NCI-H1436 treated with DMSO at 0.1 percent for 48 hours (cell line): ENCODE measurements around the gene RAB4A.

ENCODE experiments used
- DNase-seq: peaks from one replicate; lab custom pipeline; 2025; lab: John Stamatoyannopoulos, UW

RAB4A gene

DNA sequence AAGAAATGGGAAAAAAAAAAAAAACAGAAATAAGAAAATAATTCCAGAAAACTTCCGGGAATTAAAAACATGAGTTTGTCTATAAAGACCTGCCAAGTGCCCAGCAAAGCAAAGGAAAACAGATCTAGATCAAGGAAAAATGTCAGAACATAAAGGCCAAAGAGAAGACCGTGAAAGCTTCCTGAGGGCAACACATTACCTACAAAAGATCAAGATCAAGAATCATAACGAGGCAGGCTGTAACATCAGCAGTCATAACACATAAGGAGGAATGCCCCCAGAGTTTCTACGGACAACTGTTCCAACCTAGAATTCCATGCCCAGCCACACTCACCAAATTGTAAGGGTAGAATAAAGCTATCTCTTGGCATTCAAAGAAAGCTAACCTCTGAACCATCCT is 68.2 kb downstream of the RAB4A start:
- no peak for DNase-seq

DNA sequence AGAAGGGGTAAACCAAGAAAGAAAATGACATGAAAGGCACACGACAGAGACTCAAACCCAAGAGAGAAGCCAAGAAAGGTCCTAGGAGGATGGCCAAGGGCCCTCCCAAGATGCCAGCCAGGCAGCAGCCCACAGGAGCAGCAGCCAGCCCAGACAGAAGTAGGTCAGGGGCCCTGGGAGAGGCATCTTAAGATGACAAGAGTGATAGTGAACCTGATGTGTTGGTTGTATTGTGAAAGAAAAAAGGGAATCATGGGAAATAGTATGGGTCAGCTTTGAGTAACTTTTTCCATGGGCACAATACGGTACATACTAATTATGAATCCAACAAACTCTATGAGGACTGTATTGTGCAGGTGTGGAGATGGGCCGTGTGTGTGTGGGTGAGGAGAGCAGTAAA is 68.6 kb downstream of the RAB4A start:
- no peak for DNase-seq

DNA sequence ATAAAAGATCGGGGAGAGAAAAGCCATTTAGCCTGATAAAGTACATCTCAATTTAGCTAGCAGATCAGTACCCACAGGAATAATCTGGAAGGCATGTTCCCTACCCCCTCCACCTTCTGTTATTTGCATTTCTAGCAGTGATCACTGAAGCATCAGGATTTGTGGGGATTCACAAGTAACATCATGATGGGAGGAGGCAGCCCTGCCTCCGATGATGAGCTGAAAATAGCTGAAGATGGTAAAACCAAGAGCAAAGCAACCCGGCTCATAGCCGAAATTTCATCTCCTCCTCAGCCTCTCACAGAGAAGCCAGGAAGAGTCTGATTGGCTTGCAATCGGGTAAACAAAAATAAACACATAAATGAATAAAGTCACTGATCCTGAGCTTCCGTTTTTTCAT is 69.6 kb downstream of the RAB4A start:
- no peak for DNase-seq

DNA sequence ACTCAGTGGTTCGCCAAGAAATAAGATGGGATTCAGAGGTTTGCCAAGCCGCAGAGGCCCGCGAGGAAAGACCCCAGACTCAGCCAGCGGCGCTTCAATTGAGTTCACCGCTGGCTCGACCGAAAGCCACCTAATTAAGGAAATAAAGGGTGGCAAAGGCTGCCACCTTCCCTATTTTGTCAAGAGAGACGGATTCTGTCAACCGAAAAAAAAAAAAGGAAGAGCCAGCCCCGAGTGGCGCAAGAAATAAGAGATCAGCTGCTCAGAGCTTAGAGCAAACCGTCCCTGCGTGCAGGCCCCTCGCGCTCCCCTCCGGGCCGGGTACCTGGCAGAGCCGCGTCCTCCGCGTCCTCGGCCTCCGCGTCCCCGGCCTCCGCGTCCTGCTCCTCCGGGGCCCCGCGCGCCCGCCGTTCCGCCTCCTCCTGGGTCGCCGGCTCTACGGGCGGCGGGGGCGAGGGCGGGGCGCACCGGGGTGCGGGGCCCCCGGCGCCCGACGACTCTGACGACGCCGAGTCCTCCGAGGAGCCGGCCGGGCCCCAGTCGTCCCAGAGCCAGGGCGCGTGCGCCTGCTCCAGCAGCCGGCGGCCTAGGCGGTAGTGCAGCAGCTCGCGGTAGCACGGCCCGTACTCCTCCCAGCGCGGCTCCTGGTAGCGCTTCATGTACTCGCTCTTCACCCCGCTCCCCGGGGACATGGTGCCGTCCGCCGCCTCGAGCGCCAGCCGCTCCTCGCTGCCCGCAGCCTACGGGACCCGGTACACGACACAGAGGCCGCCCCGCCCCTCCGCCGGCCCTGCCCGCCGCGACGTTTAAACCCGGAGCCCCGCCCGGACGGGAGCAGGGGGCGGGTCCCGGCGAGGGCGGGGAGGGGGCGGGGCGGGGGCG is 71.1 kb downstream of the RAB4A start:
- peak; percentile 65 for DNase-seq

GRCh38 chr1:229342656-229343569 is 72.0 kb downstream of the RAB4A start, which contains the start of gene CCSAP:
TSS of gene CCSAP (minus strand) at chr1:229343047. CDS start at chr1:229342465, 582 bp downstream.
- peak; percentile 65 for DNase-seq

GRCh38 chr1:229344139-229344538 is 73.2 kb downstream of the RAB4A start:
- DNase-seq: no peak

- no peak for DNase-seq
These were observed 74.2 kb downstream of the RAB4A start for GRCh38 chr1:229344937-229345684.

GRCh38 chr1:229347528-229347927 is 76.6 kb downstream of the RAB4A start:
- no peak for DNase-seq

DNA sequence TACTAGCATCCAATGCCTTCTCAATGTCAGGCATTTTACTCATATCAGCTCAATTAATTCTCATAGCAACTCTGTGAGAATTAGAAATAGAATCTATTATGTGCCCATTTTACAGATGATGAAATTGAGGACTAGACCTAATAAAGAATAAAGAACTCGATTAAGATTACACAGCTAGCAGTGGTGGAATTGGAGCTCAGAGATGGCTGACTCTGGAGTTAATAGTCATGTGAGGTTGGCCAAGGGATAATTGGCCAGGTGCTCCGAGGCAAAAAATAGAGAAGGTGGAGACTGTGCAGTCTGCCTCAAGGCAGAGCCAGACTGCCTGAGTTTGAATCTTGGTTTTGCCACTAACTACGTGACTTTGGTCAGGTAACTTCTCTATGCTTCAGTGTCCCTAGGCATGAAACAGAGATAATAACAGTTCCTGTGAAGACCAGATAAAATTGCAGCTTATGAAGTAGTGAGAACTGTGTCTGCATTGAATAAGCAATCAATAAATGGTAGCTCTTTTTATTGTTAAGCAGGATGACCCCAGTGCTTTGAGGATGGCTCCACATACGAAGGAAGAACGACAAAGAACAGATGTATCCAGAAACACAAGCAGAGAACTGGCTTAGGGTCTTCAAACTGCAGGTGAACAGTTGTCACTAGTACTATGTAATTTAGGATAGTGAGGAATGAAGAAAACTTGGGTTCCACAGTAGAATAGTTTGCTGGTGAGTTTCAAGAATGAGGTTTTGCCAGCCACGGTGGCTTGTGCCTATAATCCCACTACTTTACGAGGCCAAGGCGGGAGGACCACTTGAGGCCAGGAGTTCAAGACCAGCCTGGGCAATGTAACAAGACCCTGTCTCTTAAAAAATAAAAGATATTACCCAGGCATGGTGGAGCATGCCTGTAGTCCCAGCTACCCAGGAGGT is 78.8 kb downstream of the RAB4A start:
- DNase-seq: no peak

- DNase-seq: no peak
These were observed 82.1 kb downstream of the RAB4A start for GRCh38 chr1:229352975-229353374.

- no peak for DNase-seq
These were observed 83.3 kb downstream of the RAB4A start for GRCh38 chr1:229354226-229354625.
